HepG2 (cell line): ENCODE results near the gene UST. TPM values are rescaled to one million over a fixed set of nuclear protein-coding genes. Genes with fewer than 3 reads are reported as not detected.

Source experiments
- ATAC-seq: fragments of 200-7000 bp; cut with Tn5 transposase; 3 replicates; pipeline ENCODE4 v1.9.1; 2020; ENCODE audit warnings: mild to moderate bottlenecking, moderate library complexity
- BruUV-seq: library from RNA; stranded (reverse); fragments of 400-500 nt; replicated peaks from 2 replicates; lab custom pipeline; 2021; lab: Mats Ljungman, UMichigan
- CTCF ChIA-PET: fragments of 300-600 bp; formaldehyde crosslinking; extraction: SDS; loops from one replicate; lab custom pipeline; 2021; ENCODE audit warnings: low total read pairs, inconsistent platforms, low intra/inter-chr PET ratio; lab: Yijun Ruan, JAX
- POLR2A ChIA-PET: fragments of 350-600 bp; sonication (Branson Sonifier 250); formaldehyde crosslinking; loops from one replicate; lab custom pipeline; 2020; ENCODE audit warnings: antibody characterized with exemption, inconsistent platforms; lab: Yijun Ruan, JAX
- DNase-seq: peaks from one replicate; pipeline ENCODE4 v3.0.0-alpha.2; 2015; ENCODE audit warnings: low spot score
- FAIRE-seq: peaks from 3 replicates; lab custom pipeline; 2011; peaks lifted over from hg19 to GRCh38; lab: Jason Lieb, UNC
- H2AFZ ChIP-seq: one replicate; pipeline ENCODE4 v1.6.1; 2011; ENCODE audit warnings: low read length, inconsistent platforms
- H3K27ac ChIP-seq: fragments of 300-600 bp; 3 replicates; pipeline ENCODE4 v1.8.0; 2011; ENCODE audit warnings: mixed run types, mild to moderate bottlenecking, mixed read lengths, low read length, inconsistent platforms; ENCODE audit not compliant: insufficient read depth; ENCODE audit errors: extremely low read length
- H3K27me3 ChIP-seq, 2 experiments: fragments of 200-600 bp in 1 of 2; 2 replicates in 1 of 2; 3 replicates in 1 of 2; pipeline versions ENCODE4 v1.6.0 to v1.8.0; 2011; ENCODE audit warnings: low read length in 2 of 2, mild to moderate bottlenecking in 2 of 2, moderate library complexity in 2 of 2, inconsistent platforms in 1 of 2; ENCODE audit not compliant: insufficient read depth in 2 of 2, control insufficient read depth in 1 of 2
- H3K36me3 ChIP-seq, 2 experiments: fragments of 200-600 bp in 1 of 2; replicated peaks in 1 of 2; 2 replicates in 1 of 2; 3 replicates in 1 of 2; pipeline versions ENCODE4 v1.5.1 to v1.8.0; 2011; ENCODE audit warnings: low read length in 2 of 2, inconsistent platforms in 1 of 2; ENCODE audit not compliant: insufficient read depth in 2 of 2, control insufficient read depth in 1 of 2
- H3K4me1 ChIP-seq: 2 replicates; pipeline ENCODE4 v1.5.1; 2012; ENCODE audit warnings: low read length, inconsistent platforms; ENCODE audit not compliant: insufficient read depth
- H3K4me2 ChIP-seq: 2 replicates; pipeline ENCODE4 v1.6.0; 2011; ENCODE audit warnings: low read depth, low read length, inconsistent platforms
- H3K4me3 ChIP-seq, 3 experiments: fragments of 200-600 bp in 1 of 3; sonication (generic), shearing (Covaris generic) in 1 of 3; replicated peaks in 1 of 3; 2 replicates each; pipeline ENCODE4 v1.5.1; 2011 to 2016; ENCODE audit warnings: low read length in 3 of 3, inconsistent platforms in 2 of 3, low read depth in 2 of 3, mild to moderate bottlenecking in 2 of 3, control low read depth in 1 of 3, mixed read lengths in 1 of 3; ENCODE audit not compliant: insufficient read depth in 1 of 3
- H3K79me2 ChIP-seq: one replicate; pipeline ENCODE4 v1.6.1; 2011; ENCODE audit warnings: low read length, inconsistent platforms; ENCODE audit not compliant: insufficient read depth
- H3K9ac ChIP-seq: 2 replicates; pipeline ENCODE4 v1.6.0; 2011; ENCODE audit warnings: mild to moderate bottlenecking, low read depth, low read length, inconsistent platforms; ENCODE audit not compliant: insufficient read depth
- H3K9me3 ChIP-seq: 2 replicates; pipeline ENCODE4 v1.5.1; 2012; ENCODE audit warnings: mild to moderate bottlenecking, low read length
- H4K20me1 ChIP-seq: 2 replicates; pipeline ENCODE4 v1.6.0; 2011; ENCODE audit warnings: inconsistent platforms, mild to moderate bottlenecking, low read length, moderate library complexity; ENCODE audit not compliant: insufficient read depth
- BCL6 ChIP-seq: IDR thresholded peaks from 2 replicates; pipeline ENCODE4 v1.6.1; 2016; ENCODE audit warnings: missing genetic modification reagents, missing compliant biosample characterization
- FOXC1 ChIP-seq: sonication (generic); formaldehyde crosslinking; IDR thresholded peaks from 2 replicates; pipeline ENCODE4 v1.8.0; 2022; ENCODE audit warnings: mild to moderate bottlenecking, missing genetic modification reagents, borderline replicate concordance
- PATZ1 ChIP-seq: sonication (generic); formaldehyde crosslinking; IDR thresholded peaks from 2 replicates; pipeline ENCODE4 v1.4.0; 2020; ENCODE audit warnings: missing genetic modification reagents
- STAT5B ChIP-seq: sonication (generic); formaldehyde crosslinking; IDR thresholded peaks from 2 replicates; pipeline ENCODE4 v1.4.0; 2020; ENCODE audit warnings: missing genetic modification reagents
- ZNF24 ChIP-seq: fragments of 450-650 bp; IDR thresholded peaks from 2 replicates; pipeline ENCODE4 v1.6.1; 2017; ENCODE audit warnings: antibody characterized with exemption, mild to moderate bottlenecking
- ZNF557 ChIP-seq: sonication (generic); formaldehyde crosslinking; IDR thresholded peaks from 2 replicates; pipeline ENCODE4 v1.4.0; 2020; ENCODE audit warnings: missing genetic modification reagents
- ZNF607 ChIP-seq: sonication (generic); formaldehyde crosslinking; IDR thresholded peaks from 2 replicates; pipeline ENCODE4 v1.5.1; 2020; ENCODE audit warnings: missing genetic modification reagents, mild to moderate bottlenecking, borderline replicate concordance
- WGBS: methylation state at CpG from one replicate; pipeline ENCODE4 v1.1.6; 2017; ENCODE audit warnings: low lambda C conversion rate; 5-methylcytosine and 5-hydroxymethylcytosine counted together
- in situ Hi-C: cut with HindIII; loops from 2 replicates; pipeline ENCODE4 v1.10.0; 2017; ENCODE audit warnings: low pct_unique_long_range_greater_than_20kb; ENCODE audit not compliant: extremely low pct_ligation_motif_present
- intact Hi-C: fragments of 100-400 bp; cut with micrococcal nuclease; formaldehyde crosslinking; loops from one replicate; pipeline ENCODE4 v1.10.0; 2022; ENCODE audit not compliant: unreplicated experiment
- polyA plus RNA-seq, 8 experiments: library from polyadenylated mRNA; depleted of rRNA in 3 of 8; stranded (reverse) in 7 of 8; unstranded in 1 of 8; fragments of >200 nt; fragmentation: Illumina TruSeq in 4 of 8; extraction: Trizol in 4 of 8; gene quantifications; 2 replicates each; pipeline versions ENCODE4 v1.2.1 to v1.2.3, GENCODE V29; 2011 to 2016; ENCODE audit warnings: low read depth in 4 of 8, missing spikeins in 1 of 8, mixed read lengths in 1 of 8; ENCODE audit not compliant: insufficient read depth in 1 of 8
- total RNA-seq, 5 experiments: library from RNA; depleted of rRNA; stranded (reverse); fragments of >200 nt; fragmentation: Illumina TruSeq; extraction: Trizol; gene quantifications; 2 replicates each; pipeline ENCODE4 v1.2.3, GENCODE V29; 2016; ENCODE audit warnings: low read depth in 1 of 5

Gene UST
- total and polyA plus RNA-seq, 2 of the 13 experiments (the other 11 are each of a cell fraction or from before 2014, with no cell fraction given): 0.27 TPM; not detected in 1

- TF ChIP-seq PATZ1 (CRISPR knock-in tag): no peak
- no peak for TF ChIP-seq FOXC1 (CRISPR knock-in tag)
- no peak for TF ChIP-seq ZNF24
Observed at GRCh38 chr6:149118737-149119653, 372.2 kb downstream of the UST start (continued).

- no peak overlapping the region for H2AFZ ChIP-seq
- POLR2A ChIA-PET: no interaction called here
- CTCF ChIA-PET: no interaction called here
- no peaks in the 10 kb centered on the region for H3K9me3 ChIP-seq
- no peaks in the 10 kb centered on the region for H3K79me2 ChIP-seq
- TF ChIP-seq ZNF607 (no peak), BCL6 (CRISPR knock-in tag) (no peak), STAT5B (CRISPR knock-in tag) (no peak), ZNF557 (CRISPR knock-in tag) (no peak)
- TF ChIP-seq, all 625 proteins: peak for 0
- Histone ChIP-seq H3K36me3 (no peaks in the 10 kb centered on the region), H3K27ac (no peak overlapping the region), H3K4me2 (no peak overlapping the region), H3K9ac (no peak overlapping the region), H3K4me3 (no peak overlapping the region), H3K4me1 (no peaks in the 10 kb centered on the region), H4K20me1 (no peaks in the 10 kb centered on the region), H3K27me3 (peaks cover 0 to 12% of the 10 kb centered on the region in 2 experiments; a peak in 1 of 5 replicates)
- in situ Hi-C loops: no loop called here
- 37% methylated on average over 4 of the region's 4 CpGs for WGBS
- ATAC-seq: no peak
- no peak for DNase-seq
- no peak for FAIRE-seq
- BruUV-seq: no TSS peak
- intact Hi-C loops: no loop called here
Observed at GRCh38 chr6:149122850-149123821, 376.3 kb downstream of the UST start.
